Tibial artery (tissue), 4 donors: ENCODE results near the gene VWA5B2.

ENCODE experiments used
- DNase-seq, 2 donors: peaks; one replicate each; pipeline ENCODE4 v3.0.0-alpha.2; 2019
- H3K27ac ChIP-seq, 2 donors: fragments of 200-600 bp; sonication (generic) in 1 of 2; 1 replicate in 1 of 2; 2 replicates in 1 of 2; pipeline ENCODE4 v1.5.1; 2018 to 2019; ENCODE audit warnings: mild to moderate bottlenecking in 1 of 2
- H3K27me3 ChIP-seq, 2 donors: fragments of 200-600 bp; sonication (generic) in 1 of 2; one replicate each; pipeline versions ENCODE4 v1.5.1 to v1.6.0; 2016 to 2019
- H3K36me3 ChIP-seq, 3 donors: fragments of 200-600 bp; sonication (generic) in 2 of 3; one replicate each; pipeline ENCODE4 v1.5.1; 2016 to 2019; ENCODE audit warnings: mild to moderate bottlenecking in 2 of 3
- H3K4me1 ChIP-seq, 4 donors: fragments of 200-600 bp; sonication (generic) in 2 of 4; 1 replicate in 3 of 4; 2 replicates in 1 of 4; pipeline ENCODE4 v1.5.1; 2016 to 2019
- H3K4me3 ChIP-seq, 2 donors: fragments of 200-600 bp; sonication (generic) in 1 of 2; 1 replicate in 1 of 2; 2 replicates in 1 of 2; pipeline ENCODE4 v1.5.1; 2018 to 2019; ENCODE audit warnings: mild to moderate bottlenecking in 2 of 2
- H3K9me3 ChIP-seq, 3 donors: fragments of 200-600 bp; sonication (generic) in 1 of 3; one replicate each; pipeline ENCODE4 v1.5.1; 2016 to 2019
- intact Hi-C: fragments of 100-400 bp; cut with DNase I; formaldehyde crosslinking; loops from one replicate; pipeline ENCODE4 v1.15.0; 2023; ENCODE audit warnings: low total_unique reads
- TF ChIP-seq, protein P1 (sequence below), 2 experiments: fragments of 200-600 bp in 1 of 2; fragments of 450-650 bp in 1 of 2; IDR thresholded peaks; one replicate each; pipeline ENCODE4 v1.5.1; 2017 to 2019; ENCODE audit warnings: antibody characterized with exemption in 2 of 2, mild to moderate bottlenecking in 1 of 2, moderate library complexity in 1 of 2

The VWA5B2 gene

DNA sequence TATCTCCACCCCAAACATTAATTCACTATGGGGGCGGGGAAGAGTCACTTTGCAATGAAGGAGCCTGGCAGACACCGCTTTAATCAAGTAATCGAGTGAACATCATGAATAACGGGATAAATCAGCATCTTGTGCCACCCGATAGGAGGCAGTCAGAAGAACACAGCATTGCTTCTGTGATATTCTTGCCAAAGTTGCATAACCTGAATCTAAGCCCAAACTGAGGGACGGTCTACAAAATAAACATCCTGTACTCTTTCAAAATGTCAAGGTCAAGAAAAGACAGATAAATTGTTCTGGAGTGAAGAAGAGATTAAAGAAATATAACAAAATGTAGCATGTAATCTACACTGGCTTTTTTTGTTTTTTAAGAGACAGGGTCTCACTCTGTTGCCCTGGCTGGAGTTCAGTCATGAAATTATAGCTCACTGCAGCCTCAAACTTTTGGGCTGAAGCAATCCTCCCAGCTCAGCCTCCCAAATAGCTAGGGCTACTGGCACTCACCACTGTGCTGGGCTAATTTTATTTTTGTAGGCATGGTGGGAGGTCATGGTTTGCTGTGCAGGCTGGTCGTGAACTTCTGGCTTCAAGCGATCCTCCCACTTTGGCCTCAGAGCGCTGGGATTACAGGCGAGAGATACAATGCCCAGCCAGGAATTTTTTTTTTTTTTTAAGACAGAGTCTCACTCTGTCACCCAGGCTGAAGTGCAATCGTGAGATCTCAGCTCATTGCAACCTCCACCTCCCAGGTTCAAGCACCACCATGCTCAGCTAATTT, 20.1 kb upstream of the VWA5B2 start:
- intact Hi-C loops = no loop called here
- H3K4me3 ChIP-seq = no peak overlapping the region
- no peaks in the 10 kb centered on the region for H3K9me3 ChIP-seq
- TF ChIP-seq, protein P1, sequence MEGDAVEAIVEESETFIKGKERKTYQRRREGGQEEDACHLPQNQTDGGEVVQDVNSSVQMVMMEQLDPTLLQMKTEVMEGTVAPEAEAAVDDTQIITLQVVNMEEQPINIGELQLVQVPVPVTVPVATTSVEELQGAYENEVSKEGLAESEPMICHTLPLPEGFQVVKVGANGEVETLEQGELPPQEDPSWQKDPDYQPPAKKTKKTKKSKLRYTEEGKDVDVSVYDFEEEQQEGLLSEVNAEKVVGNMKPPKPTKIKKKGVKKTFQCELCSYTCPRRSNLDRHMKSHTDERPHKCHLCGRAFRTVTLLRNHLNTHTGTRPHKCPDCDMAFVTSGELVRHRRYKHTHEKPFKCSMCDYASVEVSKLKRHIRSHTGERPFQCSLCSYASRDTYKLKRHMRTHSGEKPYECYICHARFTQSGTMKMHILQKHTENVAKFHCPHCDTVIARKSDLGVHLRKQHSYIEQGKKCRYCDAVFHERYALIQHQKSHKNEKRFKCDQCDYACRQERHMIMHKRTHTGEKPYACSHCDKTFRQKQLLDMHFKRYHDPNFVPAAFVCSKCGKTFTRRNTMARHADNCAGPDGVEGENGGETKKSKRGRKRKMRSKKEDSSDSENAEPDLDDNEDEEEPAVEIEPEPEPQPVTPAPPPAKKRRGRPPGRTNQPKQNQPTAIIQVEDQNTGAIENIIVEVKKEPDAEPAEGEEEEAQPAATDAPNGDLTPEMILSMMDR (IDR thresholded peaks at IDR 0.05) = no peak
- no peaks in the 10 kb centered on the region for H3K4me1 ChIP-seq
- no peaks in the 10 kb centered on the region for H3K36me3 ChIP-seq
- DNase-seq = peak in 1 of 2 donors; percentile 53
- H3K27ac ChIP-seq = no peak overlapping the region
- peaks cover 0 to 7% of the 10 kb centered on the region in 2 donors for H3K27me3 ChIP-seq

DNA sequence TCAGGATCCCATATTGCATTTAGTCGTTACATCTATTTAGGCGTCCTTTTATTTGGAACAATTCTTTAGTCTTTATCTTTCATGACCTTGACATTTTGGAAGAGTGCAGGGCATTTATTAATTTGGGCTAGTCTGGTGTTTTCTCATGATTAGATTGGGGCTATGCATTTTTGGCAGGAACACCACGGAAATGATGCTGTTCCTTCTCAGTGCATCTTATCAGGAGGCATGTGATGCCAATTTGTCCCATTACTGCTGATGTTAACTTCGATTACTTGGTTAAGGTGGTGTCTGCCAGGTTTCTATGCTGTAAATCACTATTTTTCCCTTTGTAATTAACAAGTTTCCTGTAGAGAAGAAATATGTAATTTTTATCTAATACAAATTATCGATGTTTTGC, 18.1 kb upstream of the VWA5B2 start:
- DNase-seq = no peak
- Histone ChIP-seq H3K4me1 (no peaks in the 10 kb centered on the region), H3K4me3 (no peak overlapping the region), H3K27me3 (peaks cover 0 to 7% of the 10 kb centered on the region in 2 donors), H3K27ac (no peak overlapping the region), H3K9me3 (no peaks in the 10 kb centered on the region), H3K36me3 (no peaks in the 10 kb centered on the region)
- intact Hi-C loops = no loop called here
- TF ChIP-seq, protein P1 (IDR thresholded peaks at IDR 0.05) = no peak

DNA sequence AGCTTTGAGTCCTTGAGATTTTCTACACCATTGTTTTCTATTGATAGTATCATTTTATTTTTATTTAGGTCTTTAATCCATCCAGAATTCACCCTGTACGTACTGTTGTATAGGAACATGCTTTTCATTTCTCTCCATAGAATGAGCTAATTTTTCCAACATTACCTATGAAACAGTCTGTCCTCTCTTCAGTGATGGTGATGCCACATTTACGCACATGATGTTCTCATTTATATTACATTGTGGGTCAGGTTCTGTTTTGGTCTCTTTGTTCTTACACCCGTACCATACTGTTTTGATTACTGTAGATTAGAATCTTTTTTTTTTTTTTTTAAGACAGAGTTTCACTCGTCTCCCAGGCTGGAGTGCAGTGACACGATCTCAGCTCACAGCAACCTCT, 17.7 kb upstream of the VWA5B2 start:
- Histone ChIP-seq H3K4me1 (no peaks in the 10 kb centered on the region), H3K27me3 (peaks cover 0 to 3% of the 10 kb centered on the region in 2 donors), H3K36me3 (no peaks in the 10 kb centered on the region), H3K4me3 (no peak overlapping the region), H3K27ac (no peak overlapping the region), H3K9me3 (no peaks in the 10 kb centered on the region)
- TF ChIP-seq, protein P1 (IDR thresholded peaks at IDR 0.05) = no peak
- no peak for DNase-seq
- intact Hi-C loops = no loop called here

DNA sequence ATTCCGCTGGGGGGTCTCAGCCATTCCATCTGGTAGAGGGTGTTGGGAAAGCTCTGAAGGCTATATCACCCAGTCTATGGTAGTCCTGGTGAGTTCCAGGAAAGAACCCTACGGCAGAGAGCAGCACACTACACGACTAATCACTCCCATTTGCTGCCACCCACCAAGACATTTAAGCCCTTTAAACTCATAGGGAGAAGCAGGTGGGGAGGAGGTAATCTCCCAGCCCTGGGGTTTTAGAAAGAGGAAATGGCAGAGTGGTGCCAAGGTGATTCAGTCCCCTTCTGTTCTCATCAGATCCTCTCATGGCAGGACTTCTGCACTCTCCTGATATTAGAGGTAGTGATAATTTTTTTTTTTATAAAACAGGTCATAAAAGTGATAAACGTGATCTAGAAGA, 10.6 kb upstream of the VWA5B2 start:
- H3K27ac ChIP-seq = no peak overlapping the region
- intact Hi-C loops = no loop called here
- no peak overlapping the region for H3K4me3 ChIP-seq
- peaks cover 0 to 17% of the 10 kb centered on the region in 2 donors for H3K27me3 ChIP-seq
- H3K36me3 ChIP-seq = no peaks in the 10 kb centered on the region
- TF ChIP-seq, protein P1 (IDR thresholded peaks at IDR 0.05) = no peak
- no peak for DNase-seq
- no peaks in the 10 kb centered on the region for H3K9me3 ChIP-seq
- no peaks in the 10 kb centered on the region for H3K4me1 ChIP-seq

DNA sequence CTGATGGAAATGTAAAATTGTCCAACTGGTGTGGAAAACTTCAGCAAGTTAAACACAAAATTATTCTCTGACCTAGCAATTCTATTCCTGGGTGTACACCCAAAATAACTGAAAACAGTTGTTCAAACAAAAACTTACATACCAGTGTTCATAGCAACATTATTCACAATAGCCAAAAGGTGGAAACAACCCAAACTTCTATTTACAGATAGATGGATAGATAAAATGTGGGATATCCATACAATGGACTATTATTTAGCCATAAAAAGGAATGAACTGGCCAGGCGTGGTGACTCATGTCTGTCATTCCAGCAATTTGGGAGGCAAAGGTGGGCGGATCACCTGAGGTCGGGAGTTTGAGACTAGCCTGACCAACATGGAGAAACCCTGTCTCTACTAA, 6.9 kb upstream of the VWA5B2 start:
- no peak overlapping the region for H3K27ac ChIP-seq
- DNase-seq = no peak
- intact Hi-C loops = no loop called here

More for the DNA sequence above, 6.9 kb upstream of the VWA5B2 start:
- Histone ChIP-seq H3K27me3 (peaks cover 0 to 30% of the 10 kb centered on the region in 2 donors), H3K4me3 (no peak overlapping the region), H3K36me3 (no peaks in the 10 kb centered on the region), H3K4me1 (no peaks in the 10 kb centered on the region), H3K9me3 (no peaks in the 10 kb centered on the region)
- TF ChIP-seq, protein P1 (IDR thresholded peaks at IDR 0.05) = no peak
